A549 (cell line): ENCODE measurements around the gene ISM1. TPM values are rescaled to one million over a fixed set of nuclear protein-coding genes. Genes with fewer than 3 reads are reported as not detected.

ENCODE experiments used
- ATAC-seq, 2 experiments: fragments of 200-7000 bp in 1 of 2; fragments of >200 bp in 1 of 2; cut with Nextera tagmentation in 1 of 2; cut with Tn5 transposase in 1 of 2; 3 replicates each; pipeline versions ENCODE4 v1.8.0 to v1.9.1; 2018 to 2020; ENCODE audit warnings: mild to moderate bottlenecking in 1 of 2, moderate library complexity in 1 of 2
- CTCF ChIA-PET: fragments of 300-600 bp; sonication (Branson Sonifier 250); formaldehyde crosslinking; extraction: SDS; loops from one replicate; lab custom pipeline; 2021; ENCODE audit warnings: antibody characterized with exemption, inconsistent platforms; lab: Yijun Ruan, JAX
- POLR2A ChIA-PET: fragments of 350-600 bp; formaldehyde crosslinking; extraction: SDS; loops from one replicate; lab custom pipeline; 2021; ENCODE audit warnings: antibody characterized with exemption, inconsistent platforms; lab: Yijun Ruan, JAX
- DNase-seq, 2 experiments: peaks; one replicate each; pipeline versions ENCODE4 v3.0.0 to v3.0.0-alpha.2; 2011 to 2016; ENCODE audit warnings: low read depth in 1 of 2, low spot score in 1 of 2
- FAIRE-seq: peaks from 2 replicates; lab custom pipeline; 2011; peaks lifted over from hg19 to GRCh38; lab: Jason Lieb, UNC
- H3K27ac ChIP-seq, 2 experiments: fragments of >200 bp; sonication (Bioruptor Twin); formaldehyde crosslinking; 3 replicates each; pipeline ENCODE4 v1.5.1; 2016 to 2017
- H3K4me1 ChIP-seq: fragments of >200 bp; sonication (Bioruptor Twin); formaldehyde crosslinking; 3 replicates; pipeline ENCODE4 v1.6.1; 2016
- H3K4me2 ChIP-seq: fragments of >200 bp; sonication (Bioruptor Twin); formaldehyde crosslinking; 3 replicates; pipeline ENCODE4 v1.6.1; 2016
- H3K4me3 ChIP-seq: fragments of >200 bp; sonication (Bioruptor Twin); formaldehyde crosslinking; 3 replicates; pipeline ENCODE4 v1.5.1; 2016
- H3K9me3 ChIP-seq: fragments of >200 bp; sonication (Bioruptor Twin); formaldehyde crosslinking; 3 replicates; pipeline ENCODE4 v1.6.1; 2016
- BHLHE40 ChIP-seq: IDR thresholded peaks from 2 replicates; pipeline ENCODE4 v1.6.1; 2012; ENCODE audit warnings: low read depth, low read length, inconsistent platforms
- FOSB ChIP-seq: fragments of 250-450 bp; sonication (Bioruptor Pico); IDR thresholded peaks from 2 replicates; pipeline ENCODE4 v1.5.0; 2020; ENCODE audit warnings: mild to moderate bottlenecking, moderate library complexity
- FOSL2 ChIP-seq, 2 experiments: fragments of 450-650 bp in 1 of 2; fragments of >200 bp in 1 of 2; sonication (Bioruptor Twin) in 1 of 2; formaldehyde crosslinking; IDR thresholded peaks; 2 replicates each; pipeline versions ENCODE4 v1.5.0 to v1.6.1; 2016 to 2020; ENCODE audit warnings: mild to moderate bottlenecking in 1 of 2, moderate library complexity in 1 of 2
- HOXB13 ChIP-seq: fragments of 250-450 bp; sonication (Bioruptor Pico); IDR thresholded peaks from 2 replicates; pipeline ENCODE4 v1.5.0; 2020; ENCODE audit warnings: low read depth, mild to moderate bottlenecking, moderate library complexity
- HOXB5 ChIP-seq: fragments of 250-450 bp; sonication (Bioruptor Pico); IDR thresholded peaks from 2 replicates; pipeline ENCODE4 v1.5.0; 2020; ENCODE audit warnings: mild to moderate bottlenecking, moderate library complexity
- JUN ChIP-seq, 2 experiments: fragments of >200 bp; sonication (Bioruptor Twin); formaldehyde crosslinking; IDR thresholded peaks; 2 replicates in 1 of 2; 3 replicates in 1 of 2; pipeline ENCODE4 v1.6.1; 2016 to 2017
- JUNB ChIP-seq: fragments of >200 bp; sonication (Bioruptor Twin); formaldehyde crosslinking; IDR thresholded peaks from 2 replicates; pipeline ENCODE4 v1.6.1; 2016
- PHF8 ChIP-seq: fragments of 200-600 bp; sonication (generic); IDR thresholded peaks from 2 replicates; pipeline ENCODE4 v1.6.1; 2016; ENCODE audit warnings: low read depth, mild to moderate bottlenecking, antibody characterized with exemption, moderate library complexity, borderline replicate concordance
- POLR2AphosphoS2 ChIP-seq: conservative IDR thresholded peaks from 2 replicates; pipeline ENCODE4 v1.6.1; 2012; ENCODE audit warnings: low read length, improper control_type of control experiment, inconsistent platforms
- RAD21 ChIP-seq, 2 experiments: fragments of >200 bp in 1 of 2; sonication (Bioruptor Twin) in 1 of 2; formaldehyde crosslinking in 1 of 2; IDR thresholded peaks in 1 of 2; conservative IDR thresholded peaks in 1 of 2; 2 replicates in 1 of 2; 3 replicates in 1 of 2; pipeline ENCODE4 v1.6.1; 2012 to 2018; ENCODE audit warnings: inconsistent platforms in 1 of 2
- RCOR1 ChIP-seq: fragments of 150-350 bp; IDR thresholded peaks from 2 replicates; pipeline ENCODE4 v1.6.1; 2014; ENCODE audit warnings: antibody characterized with exemption, low read length, low read depth
- RFX5 ChIP-seq: fragments of 450-650 bp; IDR thresholded peaks from 2 replicates; pipeline ENCODE4 v1.7.1; 2014; ENCODE audit warnings: antibody characterized with exemption, mild to moderate bottlenecking, moderate library complexity
- SMC3 ChIP-seq: fragments of >200 bp; sonication (Bioruptor Twin); formaldehyde crosslinking; IDR thresholded peaks from 3 replicates; pipeline ENCODE4 v1.6.1; 2018; ENCODE audit warnings: inconsistent platforms
- SREBF2 ChIP-seq: fragments of 450-650 bp; IDR thresholded peaks from 2 replicates; pipeline ENCODE4 v1.6.1; 2014; ENCODE audit warnings: mild to moderate bottlenecking, moderate library complexity
- TFCP2L1 ChIP-seq: fragments of 250-450 bp; sonication (Bioruptor Pico); IDR thresholded peaks from 2 replicates; pipeline ENCODE4 v1.5.0; 2021; ENCODE audit warnings: mild to moderate bottlenecking
- ZNF302 ChIP-seq: fragments of 250-450 bp; sonication (Bioruptor Pico); IDR thresholded peaks from 2 replicates; pipeline ENCODE4 v1.9.0; 2021; ENCODE audit warnings: inconsistent platforms, mild to moderate bottlenecking, moderate library complexity
- WGBS: methylation state at CpG from one replicate; pipeline ENCODE4 v1.1.6; 2017; ENCODE audit errors: missing lambda C conversion rate; 5-methylcytosine and 5-hydroxymethylcytosine counted together
- polyA plus RNA-seq, 4 experiments: library from polyadenylated mRNA; depleted of rRNA in 3 of 4; stranded (reverse); fragments of >200 nt; fragmentation: RNase III in 1 of 4; extraction: RNeasy Plus Mini Kit Qiagen cat#74134 plus additional on column Dnase treatment in 1 of 4; gene quantifications; 2 replicates in 3 of 4; 3 replicates in 1 of 4; pipeline ENCODE4 v1.2.3, GENCODE V29; 2011 to 2017
- TF ChIP-seq, protein P1 (sequence below): fragments of 200-600 bp; sonication (generic); IDR thresholded peaks from 2 replicates; pipeline ENCODE4 v1.6.1; 2016; ENCODE audit warnings: antibody characterized with exemption, mild to moderate bottlenecking, moderate library complexity
- TF ChIP-seq, protein P2 (sequence below): IDR thresholded peaks from 2 replicates; pipeline ENCODE4 v1.6.1; 2012; ENCODE audit warnings: low read depth, borderline replicate concordance
- TF ChIP-seq, protein P3 (sequence below): fragments of 450-650 bp; IDR thresholded peaks from 2 replicates; pipeline ENCODE4 v1.6.1; 2014; ENCODE audit warnings: antibody characterized with exemption
- TF ChIP-seq, protein P4 (sequence below): IDR thresholded peaks from 2 replicates; pipeline ENCODE4 v1.6.1; 2012
- TF ChIP-seq, protein P5 (sequence below): IDR thresholded peaks from 2 replicates; pipeline ENCODE4 v1.6.1; 2012
- TF ChIP-seq, protein P6 (sequence below): fragments of 250-450 bp; sonication (Bioruptor Pico); IDR thresholded peaks from 2 replicates; pipeline ENCODE4 v1.5.0; 2020; ENCODE audit warnings: low read depth, mild to moderate bottlenecking, moderate library complexity
- TF ChIP-seq, protein P7 (sequence below): fragments of >200 bp; sonication (Bioruptor Twin); formaldehyde crosslinking; IDR thresholded peaks from 2 replicates; pipeline ENCODE4 v1.6.1; 2016

Gene ISM1
- polyA plus RNA-seq, 2 of the 4 experiments (the other 2 are of a cell fraction) = 0.18 to 0.39 TPM

DNA sequence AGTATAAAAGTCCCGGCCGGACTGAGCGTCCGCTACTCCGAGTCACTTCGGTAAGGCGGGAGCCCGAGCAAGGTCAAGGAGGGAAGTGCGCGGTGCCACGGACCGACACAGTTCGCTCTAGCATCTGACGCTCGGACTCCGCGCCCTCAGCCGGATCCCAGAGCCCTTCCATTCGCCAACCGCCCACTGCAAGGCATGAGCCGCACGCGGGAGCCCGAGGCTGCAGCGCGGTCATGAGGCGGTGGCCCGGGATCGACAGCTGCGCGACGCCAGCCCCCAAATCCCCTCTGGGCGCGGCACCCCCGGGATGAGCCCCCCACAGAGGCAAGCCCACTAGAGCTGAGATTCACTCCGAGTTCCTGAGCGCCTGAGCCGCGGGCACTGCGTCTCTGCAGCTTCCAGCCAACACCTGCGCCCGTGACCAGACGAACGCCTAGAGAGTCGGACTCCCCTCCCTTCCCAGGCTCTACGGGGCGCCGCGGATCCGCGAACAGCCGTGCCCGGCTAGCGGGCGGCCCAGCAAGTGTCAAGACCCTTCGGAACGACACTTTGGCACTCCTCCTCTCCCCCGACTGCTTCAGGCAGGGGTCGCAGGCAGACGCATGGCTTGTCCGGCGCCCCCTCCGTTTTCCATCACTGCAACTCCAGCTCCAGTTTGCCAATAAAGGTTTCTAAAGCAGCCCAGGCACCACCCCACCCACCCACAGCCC is 725 bp upstream of the ISM1 start (continued):
- TF ChIP-seq HOXB5 (CRISPR knock-in tag) = no peak
- TF ChIP-seq SREBF2 = no peak

DNA sequence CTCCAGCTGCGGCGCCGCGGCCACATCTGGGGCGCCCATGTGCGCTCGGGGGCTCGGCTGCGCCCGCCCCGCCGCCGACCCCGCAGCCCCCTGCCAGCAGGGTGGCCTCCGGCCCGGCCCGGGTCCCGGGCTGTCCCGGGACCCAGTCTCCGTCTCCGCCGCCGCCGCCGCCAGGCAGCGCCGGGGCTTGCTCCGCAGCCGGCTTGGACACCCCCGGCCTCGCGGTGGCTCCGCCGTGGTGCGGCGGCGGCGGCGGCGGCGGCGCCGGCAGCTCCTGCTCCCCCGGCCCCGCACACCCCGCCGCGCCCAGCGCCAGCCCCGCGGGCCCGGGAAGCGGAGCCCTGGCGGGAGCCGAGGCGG is 219 bp downstream of the ISM1 start:
- CTCF ChIA-PET = interaction anchor here (0.7 to 2.1 kb wide), 7 partner anchors 8 to 325 kb away, joined by 3 to 7 read pairs (median 5); no protein-coding TSS in a partner anchor
- H3K4me3 ChIP-seq = peak overlapping the region; percentile 86
- no peak for FAIRE-seq

DNA sequence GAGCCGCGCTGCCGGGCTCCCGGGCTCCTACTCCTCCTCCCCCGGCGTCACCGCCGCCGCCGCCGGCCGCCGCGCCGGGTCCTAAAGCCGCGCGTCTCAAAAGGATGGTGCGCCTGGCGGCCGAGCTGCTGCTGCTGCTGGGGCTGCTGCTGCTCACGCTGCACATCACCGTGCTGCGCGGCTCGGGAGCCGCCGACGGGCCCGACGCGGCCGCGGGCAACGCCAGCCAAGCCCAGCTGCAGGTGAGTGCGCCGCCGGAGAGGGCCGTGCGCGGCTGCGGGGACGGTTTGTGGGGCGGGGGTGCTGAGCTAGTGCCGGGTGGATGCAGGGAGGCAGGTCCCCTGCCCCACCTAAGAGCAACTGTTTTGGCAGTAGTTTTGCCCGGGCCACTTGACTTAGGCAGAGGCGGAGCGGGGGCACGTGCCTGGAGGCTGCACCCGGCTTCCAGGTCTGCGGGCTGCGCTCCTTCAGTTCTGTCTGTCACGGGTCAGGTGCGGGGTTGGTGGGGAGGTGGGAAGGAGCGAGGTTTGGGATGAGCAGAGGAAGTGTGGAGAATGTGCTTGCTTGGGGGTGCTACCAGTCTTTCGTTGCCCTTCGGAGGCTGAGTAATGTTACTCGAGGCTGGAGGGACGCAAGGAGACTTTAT is 722 bp downstream of the ISM1 start:
- Histone ChIP-seq H3K9me3 (peaks cover 9% of the 10 kb centered on the region; the same call in 1 of the 3 replicates), H3K4me1 (peaks cover 11% of the 10 kb centered on the region; the same call in 2 of the 3 replicates), H3K4me2 (peak overlapping the region; percentile 97), H3K4me3 (peak overlapping the region; percentile 86), H3K27ac (peak overlapping the region; percentile 65 to 89; a peak in 5 of 6 replicates)
- FAIRE-seq = no peak
- TF ChIP-seq HOXB13 (CRISPR knock-in tag) = no peak
- TF ChIP-seq RCOR1 = no peak
- TF ChIP-seq, protein P1, sequence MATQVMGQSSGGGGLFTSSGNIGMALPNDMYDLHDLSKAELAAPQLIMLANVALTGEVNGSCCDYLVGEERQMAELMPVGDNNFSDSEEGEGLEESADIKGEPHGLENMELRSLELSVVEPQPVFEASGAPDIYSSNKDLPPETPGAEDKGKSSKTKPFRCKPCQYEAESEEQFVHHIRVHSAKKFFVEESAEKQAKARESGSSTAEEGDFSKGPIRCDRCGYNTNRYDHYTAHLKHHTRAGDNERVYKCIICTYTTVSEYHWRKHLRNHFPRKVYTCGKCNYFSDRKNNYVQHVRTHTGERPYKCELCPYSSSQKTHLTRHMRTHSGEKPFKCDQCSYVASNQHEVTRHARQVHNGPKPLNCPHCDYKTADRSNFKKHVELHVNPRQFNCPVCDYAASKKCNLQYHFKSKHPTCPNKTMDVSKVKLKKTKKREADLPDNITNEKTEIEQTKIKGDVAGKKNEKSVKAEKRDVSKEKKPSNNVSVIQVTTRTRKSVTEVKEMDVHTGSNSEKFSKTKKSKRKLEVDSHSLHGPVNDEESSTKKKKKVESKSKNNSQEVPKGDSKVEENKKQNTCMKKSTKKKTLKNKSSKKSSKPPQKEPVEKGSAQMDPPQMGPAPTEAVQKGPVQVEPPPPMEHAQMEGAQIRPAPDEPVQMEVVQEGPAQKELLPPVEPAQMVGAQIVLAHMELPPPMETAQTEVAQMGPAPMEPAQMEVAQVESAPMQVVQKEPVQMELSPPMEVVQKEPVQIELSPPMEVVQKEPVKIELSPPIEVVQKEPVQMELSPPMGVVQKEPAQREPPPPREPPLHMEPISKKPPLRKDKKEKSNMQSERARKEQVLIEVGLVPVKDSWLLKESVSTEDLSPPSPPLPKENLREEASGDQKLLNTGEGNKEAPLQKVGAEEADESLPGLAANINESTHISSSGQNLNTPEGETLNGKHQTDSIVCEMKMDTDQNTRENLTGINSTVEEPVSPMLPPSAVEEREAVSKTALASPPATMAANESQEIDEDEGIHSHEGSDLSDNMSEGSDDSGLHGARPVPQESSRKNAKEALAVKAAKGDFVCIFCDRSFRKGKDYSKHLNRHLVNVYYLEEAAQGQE = no peak
- no peak for TF ChIP-seq PHF8
- peak; percentile 10; the same call in 1 of the 2 replicates for TF ChIP-seq BHLHE40
- TF ChIP-seq POLR2AphosphoS2 = no peak
- TF ChIP-seq JUNB = no peak
- TF ChIP-seq FOSB = no peak
- TF ChIP-seq, protein P2, sequence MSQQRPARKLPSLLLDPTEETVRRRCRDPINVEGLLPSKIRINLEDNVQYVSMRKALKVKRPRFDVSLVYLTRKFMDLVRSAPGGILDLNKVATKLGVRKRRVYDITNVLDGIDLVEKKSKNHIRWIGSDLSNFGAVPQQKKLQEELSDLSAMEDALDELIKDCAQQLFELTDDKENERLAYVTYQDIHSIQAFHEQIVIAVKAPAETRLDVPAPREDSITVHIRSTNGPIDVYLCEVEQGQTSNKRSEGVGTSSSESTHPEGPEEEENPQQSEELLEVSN = no peak
- TF ChIP-seq, protein P3, sequence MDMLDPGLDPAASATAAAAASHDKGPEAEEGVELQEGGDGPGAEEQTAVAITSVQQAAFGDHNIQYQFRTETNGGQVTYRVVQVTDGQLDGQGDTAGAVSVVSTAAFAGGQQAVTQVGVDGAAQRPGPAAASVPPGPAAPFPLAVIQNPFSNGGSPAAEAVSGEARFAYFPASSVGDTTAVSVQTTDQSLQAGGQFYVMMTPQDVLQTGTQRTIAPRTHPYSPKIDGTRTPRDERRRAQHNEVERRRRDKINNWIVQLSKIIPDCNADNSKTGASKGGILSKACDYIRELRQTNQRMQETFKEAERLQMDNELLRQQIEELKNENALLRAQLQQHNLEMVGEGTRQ = no peak
- no peak for TF ChIP-seq TFCP2L1 (CRISPR knock-in tag)
- TF ChIP-seq, protein P4, sequence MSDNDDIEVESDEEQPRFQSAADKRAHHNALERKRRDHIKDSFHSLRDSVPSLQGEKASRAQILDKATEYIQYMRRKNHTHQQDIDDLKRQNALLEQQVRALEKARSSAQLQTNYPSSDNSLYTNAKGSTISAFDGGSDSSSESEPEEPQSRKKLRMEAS = peak; percentile 15; the same call in 1 of the 2 replicates
- TF ChIP-seq RFX5 = no peak
- TF ChIP-seq, protein P5, sequence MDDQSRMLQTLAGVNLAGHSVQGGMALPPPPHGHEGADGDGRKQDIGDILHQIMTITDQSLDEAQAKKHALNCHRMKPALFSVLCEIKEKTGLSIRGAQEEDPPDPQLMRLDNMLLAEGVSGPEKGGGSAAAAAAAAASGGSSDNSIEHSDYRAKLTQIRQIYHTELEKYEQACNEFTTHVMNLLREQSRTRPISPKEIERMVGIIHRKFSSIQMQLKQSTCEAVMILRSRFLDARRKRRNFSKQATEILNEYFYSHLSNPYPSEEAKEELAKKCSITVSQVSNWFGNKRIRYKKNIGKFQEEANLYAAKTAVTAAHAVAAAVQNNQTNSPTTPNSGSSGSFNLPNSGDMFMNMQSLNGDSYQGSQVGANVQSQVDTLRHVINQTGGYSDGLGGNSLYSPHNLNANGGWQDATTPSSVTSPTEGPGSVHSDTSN = no peak
- TF ChIP-seq, protein P6, sequence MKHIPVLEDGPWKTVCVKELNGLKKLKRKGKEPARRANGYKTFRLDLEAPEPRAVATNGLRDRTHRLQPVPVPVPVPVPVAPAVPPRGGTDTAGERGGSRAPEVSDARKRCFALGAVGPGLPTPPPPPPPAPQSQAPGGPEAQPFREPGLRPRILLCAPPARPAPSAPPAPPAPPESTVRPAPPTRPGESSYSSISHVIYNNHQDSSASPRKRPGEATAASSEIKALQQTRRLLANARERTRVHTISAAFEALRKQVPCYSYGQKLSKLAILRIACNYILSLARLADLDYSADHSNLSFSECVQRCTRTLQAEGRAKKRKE (CRISPR knock-in tag) = no peak
- peak; percentile 31; the same call in 1 of the 3 replicates for TF ChIP-seq SMC3
- no peak for TF ChIP-seq FOSL2 (IDR thresholded peaks at IDR 0.05)
- no peak for TF ChIP-seq FOSL2 (CRISPR knock-in tag; IDR thresholded peaks at IDR 0.05)
- TF ChIP-seq JUN (IDR thresholded peaks at IDR 0.05) = 0 out of 5 replicates have a peak, but pooled peaks of 1 of the 2 experiments have one; percentile 21
- no peak for TF ChIP-seq ZNF302 (CRISPR knock-in tag)
- no peak; a peak in 2 of 5 replicates for TF ChIP-seq RAD21 (conservative IDR thresholded peaks at IDR 0.05 in 1 of 2, IDR thresholded peaks at IDR 0.05 in 1 of 2)
- ChIA-PET CTCF (interaction anchor here (0.8 to 2.1 kb wide), 6 partner anchors 9 to 325 kb away, joined by 3 to 7 read pairs (median 6); no protein-coding TSS in a partner anchor), POLR2A (no interaction called here)
- peak; percentile 68 to 73 for DNase-seq
- peak; percentile 83 to 88 for ATAC-seq
- 10% methylated on average over 14 of the region's 59 CpGs for WGBS

More for the DNA sequence above, 219 bp downstream of the ISM1 start:
- TF ChIP-seq FOSL2 (IDR thresholded peaks at IDR 0.05) (no peak), FOSL2 (CRISPR knock-in tag; IDR thresholded peaks at IDR 0.05) (no peak), PHF8 (no peak), RAD21 (conservative IDR thresholded peaks at IDR 0.05 in 1 of 2, IDR thresholded peaks at IDR 0.05 in 1 of 2) (no peak)
- TF ChIP-seq, protein P7, sequence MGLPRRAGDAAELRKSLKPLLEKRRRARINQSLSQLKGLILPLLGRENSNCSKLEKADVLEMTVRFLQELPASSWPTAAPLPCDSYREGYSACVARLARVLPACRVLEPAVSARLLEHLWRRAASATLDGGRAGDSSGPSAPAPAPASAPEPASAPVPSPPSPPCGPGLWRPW = no peak
- TF ChIP-seq, all 56 proteins: peak for 0
- H3K27ac ChIP-seq = peak overlapping the region; percentile 65 to 89
- 0% methylated on average over 9 of the region's 56 CpGs for WGBS
- no peak for DNase-seq
- H3K9me3 ChIP-seq = peaks cover 4% of the 10 kb centered on the region; the same call in 1 of the 3 replicates
- H3K4me2 ChIP-seq = peak overlapping the region; percentile 97
- POLR2A ChIA-PET = no interaction called here
- H3K4me1 ChIP-seq = peaks cover 11% of the 10 kb centered on the region; the same call in 2 of the 3 replicates
- peak in 1 of 2 experiments; percentile 58; a peak in 4 of 6 replicates for ATAC-seq
